ENCODE data around the gene NBEAL1.
"Not testable (repeated sequence)": the region's sequence is repeated elsewhere in the genome, so short reads cannot be mapped to it uniquely, and the experiment has no call there.

GRCh38 chr2:203110496-203110895 is 95.8 kb downstream of the NBEAL1 start:
- TF ChIP-seq, protein P1, sequence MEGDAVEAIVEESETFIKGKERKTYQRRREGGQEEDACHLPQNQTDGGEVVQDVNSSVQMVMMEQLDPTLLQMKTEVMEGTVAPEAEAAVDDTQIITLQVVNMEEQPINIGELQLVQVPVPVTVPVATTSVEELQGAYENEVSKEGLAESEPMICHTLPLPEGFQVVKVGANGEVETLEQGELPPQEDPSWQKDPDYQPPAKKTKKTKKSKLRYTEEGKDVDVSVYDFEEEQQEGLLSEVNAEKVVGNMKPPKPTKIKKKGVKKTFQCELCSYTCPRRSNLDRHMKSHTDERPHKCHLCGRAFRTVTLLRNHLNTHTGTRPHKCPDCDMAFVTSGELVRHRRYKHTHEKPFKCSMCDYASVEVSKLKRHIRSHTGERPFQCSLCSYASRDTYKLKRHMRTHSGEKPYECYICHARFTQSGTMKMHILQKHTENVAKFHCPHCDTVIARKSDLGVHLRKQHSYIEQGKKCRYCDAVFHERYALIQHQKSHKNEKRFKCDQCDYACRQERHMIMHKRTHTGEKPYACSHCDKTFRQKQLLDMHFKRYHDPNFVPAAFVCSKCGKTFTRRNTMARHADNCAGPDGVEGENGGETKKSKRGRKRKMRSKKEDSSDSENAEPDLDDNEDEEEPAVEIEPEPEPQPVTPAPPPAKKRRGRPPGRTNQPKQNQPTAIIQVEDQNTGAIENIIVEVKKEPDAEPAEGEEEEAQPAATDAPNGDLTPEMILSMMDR (tag by site-specific recombination; IDR thresholded peaks at IDR 0.05) = not testable (repeated sequence)
- TF ChIP-seq, protein P2, sequence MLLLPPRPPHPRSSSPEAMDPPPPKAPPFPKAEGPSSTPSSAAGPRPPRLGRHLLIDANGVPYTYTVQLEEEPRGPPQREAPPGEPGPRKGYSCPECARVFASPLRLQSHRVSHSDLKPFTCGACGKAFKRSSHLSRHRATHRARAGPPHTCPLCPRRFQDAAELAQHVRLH (tag by site-specific recombination; IDR thresholded peaks at IDR 0.05) = not testable (repeated sequence)
- not testable (repeated sequence) for TF ChIP-seq ZSCAN30 (tag by site-specific recombination; IDR thresholded peaks at IDR 0.05); ZNF248 (tag by site-specific recombination; IDR thresholded peaks at IDR 0.05); ZNF16 (tag by site-specific recombination; IDR thresholded peaks at IDR 0.05; ENCODE audit: low read depth); ZBTB44 (tag by site-specific recombination; IDR thresholded peaks at IDR 0.05); ZNF223 (tag by site-specific recombination; IDR thresholded peaks at IDR 0.05); ZNF10 (tag by site-specific recombination; IDR thresholded peaks at IDR 0.05); REST (tag by site-specific recombination; IDR thresholded peaks at IDR 0.05)
- TF ChIP-seq, protein P3, sequence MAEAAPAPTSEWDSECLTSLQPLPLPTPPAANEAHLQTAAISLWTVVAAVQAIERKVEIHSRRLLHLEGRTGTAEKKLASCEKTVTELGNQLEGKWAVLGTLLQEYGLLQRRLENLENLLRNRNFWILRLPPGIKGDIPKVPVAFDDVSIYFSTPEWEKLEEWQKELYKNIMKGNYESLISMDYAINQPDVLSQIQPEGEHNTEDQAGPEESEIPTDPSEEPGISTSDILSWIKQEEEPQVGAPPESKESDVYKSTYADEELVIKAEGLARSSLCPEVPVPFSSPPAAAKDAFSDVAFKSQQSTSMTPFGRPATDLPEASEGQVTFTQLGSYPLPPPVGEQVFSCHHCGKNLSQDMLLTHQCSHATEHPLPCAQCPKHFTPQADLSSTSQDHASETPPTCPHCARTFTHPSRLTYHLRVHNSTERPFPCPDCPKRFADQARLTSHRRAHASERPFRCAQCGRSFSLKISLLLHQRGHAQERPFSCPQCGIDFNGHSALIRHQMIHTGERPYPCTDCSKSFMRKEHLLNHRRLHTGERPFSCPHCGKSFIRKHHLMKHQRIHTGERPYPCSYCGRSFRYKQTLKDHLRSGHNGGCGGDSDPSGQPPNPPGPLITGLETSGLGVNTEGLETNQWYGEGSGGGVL (tag by site-specific recombination; IDR thresholded peaks at IDR 0.05) = not testable (repeated sequence)
- TF ChIP-seq, protein P4, sequence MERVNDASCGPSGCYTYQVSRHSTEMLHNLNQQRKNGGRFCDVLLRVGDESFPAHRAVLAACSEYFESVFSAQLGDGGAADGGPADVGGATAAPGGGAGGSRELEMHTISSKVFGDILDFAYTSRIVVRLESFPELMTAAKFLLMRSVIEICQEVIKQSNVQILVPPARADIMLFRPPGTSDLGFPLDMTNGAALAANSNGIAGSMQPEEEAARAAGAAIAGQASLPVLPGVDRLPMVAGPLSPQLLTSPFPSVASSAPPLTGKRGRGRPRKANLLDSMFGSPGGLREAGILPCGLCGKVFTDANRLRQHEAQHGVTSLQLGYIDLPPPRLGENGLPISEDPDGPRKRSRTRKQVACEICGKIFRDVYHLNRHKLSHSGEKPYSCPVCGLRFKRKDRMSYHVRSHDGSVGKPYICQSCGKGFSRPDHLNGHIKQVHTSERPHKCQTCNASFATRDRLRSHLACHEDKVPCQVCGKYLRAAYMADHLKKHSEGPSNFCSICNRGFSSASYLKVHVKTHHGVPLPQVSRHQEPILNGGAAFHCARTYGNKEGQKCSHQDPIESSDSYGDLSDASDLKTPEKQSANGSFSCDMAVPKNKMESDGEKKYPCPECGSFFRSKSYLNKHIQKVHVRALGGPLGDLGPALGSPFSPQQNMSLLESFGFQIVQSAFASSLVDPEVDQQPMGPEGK (tag by site-specific recombination; IDR thresholded peaks at IDR 0.05) = not testable (repeated sequence)
